HG02870 (cell line): ENCODE results near the gene HOXC6.

Source experiments
- ATAC-seq: cut with Tn5 transposase; IDR thresholded peaks from one replicate; pipeline ENCODE4 v1.9.1; 2021; ENCODE audit warnings: mild to moderate bottlenecking, moderate library complexity; ENCODE audit not compliant: unreplicated experiment

HOXC6 gene

GRCh38 chr12:54012631-54013409 lies 15.4 kb upstream of the HOXC6 start:
- ATAC-seq: no peak

DNA sequence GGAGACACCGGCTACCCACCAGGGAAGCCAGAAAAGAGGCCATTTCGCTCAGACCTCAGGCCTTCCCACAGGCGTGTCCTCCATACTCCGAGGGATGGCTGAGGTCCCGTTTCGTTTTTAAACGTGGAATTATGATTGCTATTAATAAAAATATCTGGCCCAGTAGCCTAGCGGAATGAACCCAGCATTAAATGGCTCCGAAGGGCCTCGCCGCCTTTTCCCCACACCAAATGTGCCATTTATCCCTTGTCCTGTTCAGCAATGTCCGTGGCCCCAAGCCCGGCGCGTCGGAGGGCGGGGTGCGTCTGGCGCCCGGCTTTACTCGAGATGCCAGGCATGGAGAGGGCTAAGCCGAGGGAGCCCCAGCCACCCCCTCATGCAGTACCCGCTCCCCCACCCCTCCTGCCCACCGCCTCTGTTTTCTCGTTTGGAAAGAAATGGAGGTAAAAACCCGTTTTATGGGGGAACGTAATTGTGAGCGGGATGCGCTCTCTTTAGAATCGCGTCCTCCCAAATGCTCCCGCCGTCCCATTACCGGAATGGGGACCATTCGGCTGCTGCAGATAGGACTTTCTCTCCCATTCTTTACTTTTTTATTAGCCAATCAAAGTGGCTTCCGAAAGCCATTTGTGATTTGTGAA lies 13.7 kb upstream of the HOXC6 start:
- ATAC-seq: no peak

DNA sequence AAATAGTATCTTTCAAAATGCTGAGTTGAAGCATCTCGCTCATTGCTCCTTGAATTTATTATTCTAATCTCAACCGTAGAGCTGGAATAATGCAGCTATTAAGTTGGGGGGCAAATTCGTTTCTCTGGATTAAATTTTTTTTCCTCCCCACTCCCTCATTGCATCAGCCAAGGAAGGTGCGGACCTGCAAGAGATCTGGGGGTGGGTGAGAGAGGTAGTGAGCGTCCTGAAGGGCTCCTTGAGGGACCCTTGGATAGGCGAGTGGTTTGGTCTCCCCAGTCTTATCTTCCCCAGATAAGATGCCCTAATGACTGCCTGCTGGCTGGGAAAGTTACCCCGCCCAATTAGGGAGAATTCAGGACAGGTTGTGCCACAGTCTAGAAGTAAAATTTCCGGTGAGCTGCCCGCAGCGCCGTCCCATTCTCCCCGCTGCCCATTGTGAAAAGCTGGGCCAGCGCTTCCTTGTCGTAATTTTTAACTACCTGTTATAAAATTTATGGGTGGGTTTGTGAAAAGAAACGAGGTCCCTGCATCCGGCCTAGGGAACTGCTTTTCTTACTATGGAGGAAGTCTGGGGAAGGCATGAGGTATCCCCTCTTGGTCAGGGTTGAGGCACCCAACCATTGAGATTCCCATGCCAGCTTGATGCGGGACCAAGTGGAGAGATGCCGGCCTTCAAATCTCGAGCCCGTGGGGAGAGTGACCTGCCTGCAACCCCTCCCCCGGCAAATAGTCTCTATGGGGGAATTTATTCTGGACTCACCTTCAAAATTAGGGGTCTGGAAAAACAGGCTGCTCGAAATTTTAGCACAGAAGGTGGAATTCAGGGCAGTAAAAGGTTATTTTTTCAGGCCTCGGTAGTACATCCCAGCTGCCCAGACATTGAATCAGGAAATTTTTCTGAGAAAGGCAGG lies 13.0 kb upstream of the HOXC6 start:
- no peak for ATAC-seq

DNA sequence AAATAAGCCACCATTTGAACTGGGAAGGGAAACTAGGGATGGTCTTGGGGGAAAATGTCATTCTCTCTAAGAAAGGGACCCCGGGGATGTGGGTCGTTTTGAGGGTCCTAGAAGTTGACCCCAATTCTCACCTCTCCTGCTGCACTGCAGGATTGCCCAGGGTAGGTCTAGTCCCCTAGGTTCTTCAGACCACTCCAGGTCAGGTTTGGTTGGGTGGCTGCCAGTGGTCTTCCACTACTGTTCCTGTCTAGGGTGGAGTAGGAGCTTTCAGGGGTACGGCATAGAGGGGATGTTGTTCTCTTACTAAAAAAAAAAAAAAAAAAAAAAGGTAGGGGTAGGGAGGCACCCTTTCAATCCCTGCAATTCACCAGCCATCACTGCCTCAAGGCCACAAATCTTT lies 12.2 kb upstream of the HOXC6 start:
- no peak for ATAC-seq

DNA sequence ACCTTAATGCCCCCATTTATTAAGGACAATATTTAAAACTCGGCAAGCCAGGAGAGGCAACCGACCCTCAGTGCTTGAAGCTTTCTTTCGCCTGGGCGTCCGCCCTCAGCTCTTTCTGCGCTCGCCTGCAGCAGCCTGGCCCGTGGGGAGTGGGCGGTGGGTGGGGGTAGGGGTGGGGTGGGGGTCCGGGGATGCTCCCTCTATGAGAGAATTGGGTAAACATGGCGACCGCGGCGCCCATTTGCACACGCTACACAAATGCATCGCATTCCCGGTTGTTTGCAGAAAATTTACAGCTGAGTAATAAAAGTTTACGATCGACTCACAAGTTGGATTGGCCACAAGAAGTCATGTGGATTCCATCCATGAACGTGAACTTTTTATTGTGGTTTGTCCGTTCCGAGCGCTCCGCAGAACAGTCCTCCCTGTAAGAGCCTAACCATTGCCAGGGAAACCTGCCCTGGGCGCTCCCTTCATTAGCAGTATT lies 11.7 kb upstream of the HOXC6 start:
- ATAC-seq: no peak

DNA sequence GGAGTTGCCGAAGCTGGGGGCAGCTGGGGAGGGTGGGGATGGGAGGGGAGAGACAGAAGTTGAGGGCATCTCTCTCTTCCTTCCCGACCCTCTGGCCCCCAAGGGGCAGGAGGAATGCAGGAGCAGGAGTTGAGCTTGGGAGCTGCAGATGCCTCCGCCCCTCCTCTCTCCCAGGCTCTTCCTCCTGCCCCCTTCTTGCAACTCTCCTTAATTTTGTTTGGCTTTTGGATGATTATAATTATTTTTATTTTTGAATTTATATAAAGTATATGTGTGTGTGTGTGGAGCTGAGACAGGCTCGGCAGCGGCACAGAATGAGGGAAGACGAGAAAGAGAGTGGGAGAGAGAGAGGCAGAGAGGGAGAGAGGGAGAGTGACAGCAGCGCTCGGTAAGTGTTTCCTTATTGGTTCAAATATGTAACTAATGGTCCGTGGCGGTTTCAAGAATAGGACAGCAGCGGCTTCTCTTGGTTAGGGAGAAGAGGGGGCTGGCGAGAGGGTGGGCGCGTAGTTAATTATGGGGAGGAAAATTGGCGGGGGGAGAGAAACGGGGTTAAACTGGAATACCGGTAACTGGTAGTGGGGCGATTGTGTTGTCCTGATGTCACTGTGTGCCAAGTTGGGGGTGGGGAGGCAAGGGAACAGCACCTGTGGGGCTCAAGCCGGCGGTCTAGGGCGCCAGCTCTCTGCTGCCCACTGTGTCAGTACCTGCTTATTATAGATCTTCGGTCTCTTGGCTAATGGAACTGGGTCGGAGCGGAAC lies 11.0 kb upstream of the HOXC6 start:
- no peak for ATAC-seq

GRCh38 chr12:54017878-54018467 lies 10.3 kb upstream of the HOXC6 start:
- peak; percentile 71 for ATAC-seq

GRCh38 chr12:54018468-54018984 lies 9.7 kb upstream of the HOXC6 start:
- ATAC-seq: no peak

GRCh38 chr12:54019091-54019811 lies 9.0 kb upstream of the HOXC6 start:
- no peak for ATAC-seq

- no peak for ATAC-seq
Observed at GRCh38 chr12:54019924-54020590, 8.2 kb upstream of the HOXC6 start.

DNA sequence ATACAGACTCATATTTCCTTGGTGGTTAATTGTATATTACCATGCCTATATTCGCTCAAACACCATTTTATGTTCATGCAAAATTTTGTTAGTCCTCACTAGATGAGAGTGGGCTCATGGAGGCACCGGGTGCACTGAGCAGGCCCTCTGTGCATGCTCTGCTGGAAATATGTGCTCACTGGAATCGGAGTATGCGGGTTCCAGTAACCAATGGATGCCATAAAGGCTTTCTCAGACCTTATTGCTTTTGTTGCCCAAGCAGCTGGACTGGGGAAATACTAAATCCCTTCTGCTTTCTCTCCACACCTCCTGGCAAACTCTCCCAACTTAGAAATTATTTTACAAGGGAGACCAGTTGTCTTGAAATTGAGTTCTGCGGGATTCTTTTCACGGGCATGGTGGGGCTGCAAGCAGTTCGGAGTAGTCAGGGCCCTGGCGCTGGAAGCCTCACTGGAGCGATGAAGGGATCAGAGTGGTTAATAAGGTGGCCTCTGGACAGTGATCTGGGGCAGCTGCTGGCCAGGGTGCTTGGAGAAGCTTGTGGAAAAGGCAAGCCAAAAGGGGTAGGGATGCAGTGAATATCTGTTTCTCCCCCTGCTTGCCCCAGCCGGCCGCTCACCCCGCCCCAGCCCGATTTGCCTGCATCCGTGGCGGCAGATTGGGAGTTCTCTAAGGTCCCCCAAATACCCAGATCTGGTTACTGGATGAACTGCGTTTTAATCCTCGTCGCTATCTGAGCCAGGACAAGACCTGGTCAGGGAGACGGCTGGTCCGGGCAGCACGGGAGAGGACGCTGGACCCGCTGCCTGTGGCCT lies 7.4 kb upstream of the HOXC6 start:
- ATAC-seq: no peak

GRCh38 chr12:54021432-54022013 lies 6.7 kb upstream of the HOXC6 start:
- no peak for ATAC-seq

DNA sequence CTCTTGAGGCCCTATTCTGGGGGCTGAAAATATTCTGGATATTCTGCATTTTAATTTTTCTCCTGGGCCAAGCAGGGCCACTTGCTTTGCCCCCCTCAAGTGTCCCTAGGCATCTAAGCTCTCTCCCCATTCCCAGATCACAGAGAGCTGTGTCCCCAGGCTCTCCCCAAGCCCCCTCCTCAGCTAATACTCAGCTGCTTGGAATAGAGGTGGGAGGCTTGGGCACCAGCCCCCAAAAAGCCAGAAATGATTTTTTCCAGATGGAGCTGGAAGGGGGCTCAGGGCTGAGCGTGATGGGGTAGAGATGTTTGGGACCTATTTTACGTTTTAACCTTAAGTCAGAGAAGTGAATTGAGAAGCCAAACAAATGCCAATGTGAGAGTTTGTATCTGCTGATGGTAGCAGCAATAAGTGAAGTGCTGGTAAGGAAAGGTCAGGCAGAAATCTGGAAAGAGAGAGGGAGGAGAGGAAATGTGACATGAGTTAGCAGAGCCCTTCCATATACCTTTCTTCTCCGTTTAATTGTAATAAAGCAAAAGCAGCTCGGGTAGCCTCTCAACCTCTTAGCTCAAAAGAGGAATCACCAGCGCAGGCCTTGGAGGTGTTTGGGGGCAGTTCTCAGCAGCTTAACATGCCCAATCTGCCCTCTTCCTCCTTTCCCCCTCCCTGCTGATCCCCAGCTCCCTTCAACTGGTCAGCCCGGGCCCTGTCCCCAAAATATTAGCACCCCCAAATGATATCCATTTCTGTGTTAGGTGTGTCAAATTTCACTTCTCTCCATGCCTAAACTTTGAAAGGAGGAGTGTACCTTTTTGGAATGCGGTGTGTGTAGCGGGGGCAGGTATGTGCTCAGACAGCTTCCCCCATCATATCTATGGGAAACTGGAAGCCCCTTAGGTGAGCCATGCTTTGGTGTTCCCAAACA lies 5.0 kb upstream of the HOXC6 start:
- no peak for ATAC-seq

DNA sequence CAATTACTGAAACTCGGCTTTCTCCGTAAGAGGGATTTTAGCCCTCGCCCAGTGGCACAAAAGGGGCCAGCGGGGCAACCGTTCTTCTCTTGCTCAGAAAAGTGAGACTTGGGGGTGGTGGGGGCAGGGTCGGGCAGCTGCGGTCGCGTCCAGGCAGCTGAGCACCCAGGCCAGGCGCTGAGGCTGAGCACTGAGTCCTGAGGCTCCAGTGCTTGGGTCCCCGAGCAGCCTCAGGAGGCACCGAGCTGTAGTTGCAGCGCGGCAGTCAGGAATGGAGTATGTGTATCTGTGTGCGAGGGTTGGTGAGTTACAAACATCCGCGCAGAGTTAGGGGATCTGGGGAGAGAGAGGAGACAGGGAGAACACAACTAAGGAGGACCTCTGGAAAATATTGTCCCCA lies 4.1 kb upstream of the HOXC6 start:
- ATAC-seq: no peak

DNA sequence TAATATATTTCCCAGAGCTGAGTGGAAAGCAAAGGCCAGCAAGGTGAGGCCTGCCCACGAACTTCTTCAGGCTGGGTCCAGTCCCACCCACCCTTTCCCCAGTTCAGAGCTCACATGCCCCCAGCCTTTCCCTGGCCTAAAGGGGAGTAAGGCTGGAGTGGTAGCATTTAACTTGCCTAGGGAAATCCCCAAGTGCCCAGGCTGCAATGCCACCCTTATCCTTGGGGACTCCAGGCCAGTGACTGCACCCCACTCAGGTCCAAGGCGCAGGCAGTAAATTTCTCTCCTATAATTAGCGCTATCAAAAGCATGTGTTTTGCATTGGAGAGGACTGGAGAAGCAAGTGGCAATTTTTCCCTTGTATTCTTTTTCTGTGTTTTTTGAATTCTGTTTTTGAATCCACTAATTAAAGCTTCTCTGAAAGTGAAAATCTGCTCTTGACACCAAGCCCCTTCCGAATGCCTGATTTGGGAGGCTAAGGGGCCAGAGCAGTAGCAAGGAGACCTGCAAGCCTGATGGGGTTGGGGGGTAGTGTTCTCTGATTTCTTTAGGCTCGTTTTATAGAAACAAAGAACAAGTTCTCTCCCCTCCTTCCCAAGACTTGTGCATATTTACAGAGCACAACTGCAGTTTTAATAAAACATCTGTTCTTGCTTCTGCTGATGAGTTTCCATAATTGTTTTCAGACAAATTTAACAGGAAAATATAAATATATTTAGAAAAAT lies 3.5 kb upstream of the HOXC6 start:
- ATAC-seq: no peak
